PC-9 (cell line): Measurements from ENCODE around the gene YY1.
"Not testable (repeated sequence)": the region's sequence is repeated elsewhere in the genome, so short reads cannot be mapped to it uniquely, and the experiment has no call there.

Experiments used
- EZH2 ChIP-seq: fragments of 200-600 bp; sonication (generic); IDR thresholded peaks from 2 replicates; pipeline ENCODE4 v1.8.0; 2017; ENCODE audit warnings: antibody characterized with exemption, low read depth
- TF ChIP-seq, protein P1 (sequence below): fragments of 200-600 bp; sonication (generic); conservative IDR thresholded peaks from 2 replicates; pipeline ENCODE4 v1.6.1; 2017; ENCODE audit warnings: mixed run types, antibody characterized with exemption, mild to moderate bottlenecking, moderate library complexity

DNA sequence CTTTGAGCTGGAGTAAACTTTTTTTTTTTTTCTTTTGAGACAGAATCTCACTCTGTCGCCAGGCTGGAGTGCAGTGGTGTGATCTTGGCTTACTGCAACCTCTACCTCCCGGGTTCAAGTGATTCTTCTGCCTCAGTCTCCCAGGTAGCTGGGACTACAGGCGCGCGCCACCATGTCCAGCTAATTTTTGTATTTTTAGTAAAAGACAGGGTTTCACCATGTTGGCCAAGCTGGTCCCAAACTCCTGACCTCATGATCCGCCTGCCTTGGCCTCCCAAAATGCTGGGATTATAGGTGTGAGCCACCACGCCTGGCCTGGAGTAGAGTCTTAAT, 34.1 kb upstream of the YY1 start:
- TF ChIP-seq, protein P1, sequence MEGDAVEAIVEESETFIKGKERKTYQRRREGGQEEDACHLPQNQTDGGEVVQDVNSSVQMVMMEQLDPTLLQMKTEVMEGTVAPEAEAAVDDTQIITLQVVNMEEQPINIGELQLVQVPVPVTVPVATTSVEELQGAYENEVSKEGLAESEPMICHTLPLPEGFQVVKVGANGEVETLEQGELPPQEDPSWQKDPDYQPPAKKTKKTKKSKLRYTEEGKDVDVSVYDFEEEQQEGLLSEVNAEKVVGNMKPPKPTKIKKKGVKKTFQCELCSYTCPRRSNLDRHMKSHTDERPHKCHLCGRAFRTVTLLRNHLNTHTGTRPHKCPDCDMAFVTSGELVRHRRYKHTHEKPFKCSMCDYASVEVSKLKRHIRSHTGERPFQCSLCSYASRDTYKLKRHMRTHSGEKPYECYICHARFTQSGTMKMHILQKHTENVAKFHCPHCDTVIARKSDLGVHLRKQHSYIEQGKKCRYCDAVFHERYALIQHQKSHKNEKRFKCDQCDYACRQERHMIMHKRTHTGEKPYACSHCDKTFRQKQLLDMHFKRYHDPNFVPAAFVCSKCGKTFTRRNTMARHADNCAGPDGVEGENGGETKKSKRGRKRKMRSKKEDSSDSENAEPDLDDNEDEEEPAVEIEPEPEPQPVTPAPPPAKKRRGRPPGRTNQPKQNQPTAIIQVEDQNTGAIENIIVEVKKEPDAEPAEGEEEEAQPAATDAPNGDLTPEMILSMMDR: not testable (repeated sequence)
- not testable (repeated sequence) for TF ChIP-seq EZH2
